ENCODE results near the gene SLC35F4.

GRCh38 chr14:57837267-57837666 is 28.6 kb downstream of the SLC35F4 start:
- TF ChIP-seq, protein P1, sequence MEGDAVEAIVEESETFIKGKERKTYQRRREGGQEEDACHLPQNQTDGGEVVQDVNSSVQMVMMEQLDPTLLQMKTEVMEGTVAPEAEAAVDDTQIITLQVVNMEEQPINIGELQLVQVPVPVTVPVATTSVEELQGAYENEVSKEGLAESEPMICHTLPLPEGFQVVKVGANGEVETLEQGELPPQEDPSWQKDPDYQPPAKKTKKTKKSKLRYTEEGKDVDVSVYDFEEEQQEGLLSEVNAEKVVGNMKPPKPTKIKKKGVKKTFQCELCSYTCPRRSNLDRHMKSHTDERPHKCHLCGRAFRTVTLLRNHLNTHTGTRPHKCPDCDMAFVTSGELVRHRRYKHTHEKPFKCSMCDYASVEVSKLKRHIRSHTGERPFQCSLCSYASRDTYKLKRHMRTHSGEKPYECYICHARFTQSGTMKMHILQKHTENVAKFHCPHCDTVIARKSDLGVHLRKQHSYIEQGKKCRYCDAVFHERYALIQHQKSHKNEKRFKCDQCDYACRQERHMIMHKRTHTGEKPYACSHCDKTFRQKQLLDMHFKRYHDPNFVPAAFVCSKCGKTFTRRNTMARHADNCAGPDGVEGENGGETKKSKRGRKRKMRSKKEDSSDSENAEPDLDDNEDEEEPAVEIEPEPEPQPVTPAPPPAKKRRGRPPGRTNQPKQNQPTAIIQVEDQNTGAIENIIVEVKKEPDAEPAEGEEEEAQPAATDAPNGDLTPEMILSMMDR (IDR thresholded peaks at IDR 0.05), result no peak
- TF ChIP-seq POLR2A (IDR thresholded peaks at IDR 0.05), result no peak

Measured in thyroid gland (tissue), 4 donors.